Measurements from ENCODE around the gene CHST5.

- TF ChIP-seq CTCF (IDR thresholded peaks at IDR 0.05; ENCODE audit: borderline replicate concordance, extremely low read depth, low read length, poor library complexity, severe bottlenecking) (no peak), EZH2 (IDR thresholded peaks at IDR 0.05; ENCODE audit: borderline replicate concordance, low read depth, low read length, severe bottlenecking) (no peak)
Observed at GRCh38 chr16:75494184-75494583, 41.7 kb downstream of the CHST5 start.
